B cell (primary cell): Measurements from ENCODE around the gene REELD1. TPM values are rescaled to one million over a fixed set of nuclear protein-coding genes. Genes with fewer than 3 reads are reported as not detected.
A peak's percentile ranks its signal among the peaks of the same experiment; 100 is the strongest.

ENCODE experiments used
- ATAC-seq: fragments of 200-7000 bp; cut with Tn5 transposase; one replicate; pipeline ENCODE4 v1.10.0; 2021; ENCODE audit warnings: low read depth, mild to moderate bottlenecking, moderate number of reproducible peaks, moderate library complexity
- CTCF ChIA-PET: fragments of 350-600 bp; sonication (Branson Sonifier 250); formaldehyde crosslinking; loops from one replicate; lab custom pipeline; 2021; ENCODE audit warnings: antibody characterized with exemption, inconsistent platforms; lab: Charles Lee
- POLR2A ChIA-PET: fragments of 350-600 bp; sonication (Branson Sonifier 250); formaldehyde crosslinking; loops from one replicate; lab custom pipeline; 2021; ENCODE audit warnings: antibody characterized with exemption; lab: Charles Lee
- DNase-seq: peaks from one replicate; pipeline ENCODE4 v3.0.0; 2013
- H2AFZ ChIP-seq: 2 replicates; pipeline ENCODE4 v1.6.1; 2012; ENCODE audit warnings: mild to moderate bottlenecking, low read depth, low read length; ENCODE audit not compliant: insufficient read depth, poor library complexity, severe bottlenecking
- H3K27ac ChIP-seq, 2 donors: 1 replicate in 1 of 2; 2 replicates in 1 of 2; pipeline ENCODE4 v1.5.1; 2012 to 2013; ENCODE audit warnings: low read length in 2 of 2, mild to moderate bottlenecking in 2 of 2, moderate library complexity in 1 of 2
- H3K27me3 ChIP-seq, 4 experiments: fragments of 200-600 bp in 1 of 4; sonication (generic) in 1 of 4; replicated peaks in 1 of 4; 1 replicate in 2 of 4; 2 replicates in 2 of 4; pipeline versions ENCODE4 v1.6.1 to v1.7.0; 2013 to 2016; ENCODE audit warnings: low read length in 3 of 4, mild to moderate bottlenecking in 2 of 4, mixed read lengths in 1 of 4, moderate library complexity in 1 of 4; ENCODE audit not compliant: insufficient read depth in 4 of 4, control insufficient read depth in 3 of 4; ENCODE audit errors: control extremely low read depth in 1 of 4
- H3K36me3 ChIP-seq, 2 experiments: replicated peaks in 1 of 2; 1 replicate in 1 of 2; 2 replicates in 1 of 2; pipeline versions ENCODE4 v1.6.1 to v1.7.1; 2013; ENCODE audit warnings: low read length in 1 of 2; ENCODE audit not compliant: insufficient read depth in 2 of 2, control insufficient read depth in 1 of 2; ENCODE audit errors: control extremely low read depth in 1 of 2, extremely low read depth in 1 of 2
- H3K4me1 ChIP-seq, 2 donors: fragments of 200-600 bp in 1 of 2; sonication (generic) in 1 of 2; 1 replicate in 1 of 2; 2 replicates in 1 of 2; pipeline versions ENCODE4 v1.5.1 to v1.6.1; 2013 to 2017; ENCODE audit warnings: low read length in 2 of 2; ENCODE audit not compliant: control insufficient read depth in 2 of 2, insufficient read depth in 2 of 2
- H3K4me2 ChIP-seq: replicated peaks from 2 replicates; pipeline ENCODE3; 2012; ENCODE audit warnings: mild to moderate bottlenecking, low read depth, low read length; ENCODE audit not compliant: poor library complexity, severe bottlenecking
- H3K4me3 ChIP-seq, 5 experiments: fragments of 200-600 bp in 1 of 5; sonication (generic) in 1 of 5; 1 replicate in 3 of 5; 2 replicates in 2 of 5; pipeline versions ENCODE4 v1.5.1 to v1.7.0; 2011 to 2016; ENCODE audit warnings: low read length in 4 of 5, mild to moderate bottlenecking in 4 of 5, low read depth in 2 of 5, control low read depth in 1 of 5, moderate library complexity in 1 of 5; ENCODE audit not compliant: insufficient read depth in 1 of 5; ENCODE audit errors: control extremely low read depth in 1 of 5, extremely low read depth in 1 of 5
- H3K79me2 ChIP-seq: fragments of 200-600 bp; sonication (generic); one replicate; pipeline ENCODE4 v1.6.0; 2016; ENCODE audit warnings: low read length; ENCODE audit not compliant: control insufficient read depth, insufficient read depth
- H3K9ac ChIP-seq: fragments of 200-600 bp; sonication (generic); 2 replicates; pipeline ENCODE4 v1.6.1; 2017; ENCODE audit warnings: mild to moderate bottlenecking, low read length, moderate library complexity
- H3K9me3 ChIP-seq, 3 donors: one replicate each; pipeline versions ENCODE4 v1.6.1 to v1.7.1; 2013; ENCODE audit warnings: low read length in 2 of 3; ENCODE audit not compliant: control insufficient read depth in 2 of 3, insufficient read depth in 1 of 3; ENCODE audit errors: control extremely low read depth in 1 of 3
- H4K20me1 ChIP-seq: 2 replicates; pipeline ENCODE4 v1.6.0; 2012; ENCODE audit warnings: mild to moderate bottlenecking, low read length; ENCODE audit not compliant: insufficient read depth, control insufficient read depth, poor library complexity, severe bottlenecking
- H3K27ac Mint-ChIP-seq: one replicate; pipeline ENCODE4 v1.8.0; 2021; ENCODE audit warnings: mixed read lengths
- H3K27me3 Mint-ChIP-seq: one replicate; pipeline ENCODE4 v1.8.0; 2021; ENCODE audit warnings: mixed read lengths
- H3K4me1 Mint-ChIP-seq: one replicate; pipeline ENCODE4 v1.8.0; 2021; ENCODE audit warnings: mixed read lengths
- H3K4me3 Mint-ChIP-seq: one replicate; pipeline ENCODE4 v1.8.0; 2021; ENCODE audit warnings: mixed read lengths
- H3K9me3 Mint-ChIP-seq: one replicate; pipeline ENCODE4 v1.8.0; 2022; ENCODE audit warnings: mixed read lengths; ENCODE audit not compliant: insufficient read depth
- EZH2 ChIP-seq: IDR thresholded peaks from 2 replicates; pipeline ENCODE4 v1.6.1; 2012; ENCODE audit warnings: borderline replicate concordance, low read depth, mild to moderate bottlenecking, moderate library complexity, low read length; ENCODE audit not compliant: insufficient read depth, poor library complexity, severe bottlenecking
- WGBS: methylation state at CpG from one replicate; pipeline ENCODE4 v1.1.5; 2013; ENCODE audit warnings: missing lambda C conversion rate; ENCODE audit not compliant: insufficient coverage; 5-methylcytosine and 5-hydroxymethylcytosine counted together
- intact Hi-C: fragments of 100-400 bp; cut with micrococcal nuclease; formaldehyde crosslinking; loops from one replicate; pipeline ENCODE4 v1.10.0; 2022
- polyA plus RNA-seq: library from polyadenylated mRNA; depleted of rRNA; stranded (reverse); fragments of >200 nt; gene quantifications from 2 replicates; pipeline ENCODE4 v1.2.3, GENCODE V29; 2012
- total RNA-seq, 2 donors: library from RNA; stranded (reverse); fragments of 120-200 nt in 1 of 2; gene quantifications; 1 replicate in 1 of 2; 2 replicates in 1 of 2; pipeline versions ENCODE4 v1.2.3 to v1.2.4, GENCODE V29; 2013 to 2022
- TF ChIP-seq, protein P1 (sequence below): fragments of 200-600 bp; IDR thresholded peaks from one replicate; pipeline ENCODE4 v1.8.0; 2022; ENCODE audit warnings: antibody characterized with exemption, mild to moderate bottlenecking

The REELD1 gene
- total and polyA plus RNA-seq, 2 donors (not counting 1 experiment from before 2014, with no cell fraction given), result 2.6 to 7.8 TPM

DNA sequence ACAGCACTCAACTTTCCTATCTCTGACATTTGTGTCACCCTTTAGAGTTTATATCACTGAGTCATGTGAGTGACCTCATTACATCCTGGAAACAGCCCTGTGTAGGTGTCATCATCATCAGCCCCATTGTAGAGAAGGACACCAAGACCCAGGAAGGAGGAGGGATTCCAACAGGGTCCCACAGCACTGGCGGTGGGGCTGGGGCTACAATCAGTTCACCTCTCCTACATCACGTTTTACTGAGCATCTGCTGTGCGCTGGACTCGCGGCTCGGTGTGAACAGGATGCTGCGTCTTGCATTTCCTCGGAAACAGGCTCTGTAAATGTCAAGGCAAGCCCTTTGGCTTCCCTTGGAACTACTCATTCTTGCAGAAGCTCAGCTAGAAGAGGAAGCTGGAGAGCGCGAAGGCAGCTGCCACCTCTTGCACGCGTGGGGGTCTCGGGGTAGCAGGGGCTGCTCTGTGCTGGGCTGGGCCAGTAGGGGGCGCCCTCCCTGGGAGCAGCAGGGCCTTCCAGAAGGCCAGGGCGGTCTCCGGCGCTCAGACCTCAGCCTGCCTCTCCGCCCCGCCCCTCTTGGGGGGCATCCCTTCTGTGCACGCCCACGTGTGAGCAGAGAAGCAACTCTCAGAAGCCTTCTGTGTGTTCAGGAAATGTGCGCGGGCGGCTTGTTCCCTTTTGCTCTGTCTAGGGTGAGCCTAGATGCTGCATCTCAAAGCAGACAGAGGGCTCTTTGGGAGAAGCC is 29.0 kb downstream of the REELD1 start:
- Histone ChIP-seq H4K20me1 (no peaks in the 10 kb centered on the region), H2AFZ (peak overlapping the region; percentile 46), H3K4me3 (no peak overlapping the region), H3K9ac (peak overlapping the region; percentile 32), H3K36me3 (no peaks in the 10 kb centered on the region), H3K4me2 (peak overlapping the region; percentile 53), H3K4me1 (peaks cover 9 to 12% of the 10 kb centered on the region in 2 donors), H3K9me3 (no peaks in the 10 kb centered on the region), H3K27me3 (peaks cover 0 to 3% (median 0%) of the 10 kb centered on the region in 4 experiments), H3K79me2 (no peaks in the 10 kb centered on the region), H3K27ac (no peak overlapping the region)
- intact Hi-C loops, result loop anchor here (1.0 to 2.0 kb wide), 2 partner anchors 287 to 673 kb away; no protein-coding TSS in a partner anchor
- TF ChIP-seq, protein P1, sequence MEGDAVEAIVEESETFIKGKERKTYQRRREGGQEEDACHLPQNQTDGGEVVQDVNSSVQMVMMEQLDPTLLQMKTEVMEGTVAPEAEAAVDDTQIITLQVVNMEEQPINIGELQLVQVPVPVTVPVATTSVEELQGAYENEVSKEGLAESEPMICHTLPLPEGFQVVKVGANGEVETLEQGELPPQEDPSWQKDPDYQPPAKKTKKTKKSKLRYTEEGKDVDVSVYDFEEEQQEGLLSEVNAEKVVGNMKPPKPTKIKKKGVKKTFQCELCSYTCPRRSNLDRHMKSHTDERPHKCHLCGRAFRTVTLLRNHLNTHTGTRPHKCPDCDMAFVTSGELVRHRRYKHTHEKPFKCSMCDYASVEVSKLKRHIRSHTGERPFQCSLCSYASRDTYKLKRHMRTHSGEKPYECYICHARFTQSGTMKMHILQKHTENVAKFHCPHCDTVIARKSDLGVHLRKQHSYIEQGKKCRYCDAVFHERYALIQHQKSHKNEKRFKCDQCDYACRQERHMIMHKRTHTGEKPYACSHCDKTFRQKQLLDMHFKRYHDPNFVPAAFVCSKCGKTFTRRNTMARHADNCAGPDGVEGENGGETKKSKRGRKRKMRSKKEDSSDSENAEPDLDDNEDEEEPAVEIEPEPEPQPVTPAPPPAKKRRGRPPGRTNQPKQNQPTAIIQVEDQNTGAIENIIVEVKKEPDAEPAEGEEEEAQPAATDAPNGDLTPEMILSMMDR, result peak; percentile 55
- no peak for TF ChIP-seq EZH2
- 36% methylated on average over 23 of the region's 24 CpGs for WGBS
- H3K4me1 Mint-ChIP-seq, result peaks cover 18% of the 10 kb centered on the region
- POLR2A ChIA-PET, result no interaction called here
- ATAC-seq, result peak; percentile 65
- H3K4me3 Mint-ChIP-seq, result peak overlapping the region; percentile 20
- peak; percentile 44 for DNase-seq
- H3K27ac Mint-ChIP-seq, result no peak overlapping the region
- H3K9me3 Mint-ChIP-seq, result no peaks in the 10 kb centered on the region
- peaks cover 2% of the 10 kb centered on the region for H3K27me3 Mint-ChIP-seq
- CTCF ChIA-PET, result interaction anchor here (1.4 kb wide), 1 partner anchor 851 kb away, joined by 4 read pairs; no protein-coding TSS in a partner anchor

DNA sequence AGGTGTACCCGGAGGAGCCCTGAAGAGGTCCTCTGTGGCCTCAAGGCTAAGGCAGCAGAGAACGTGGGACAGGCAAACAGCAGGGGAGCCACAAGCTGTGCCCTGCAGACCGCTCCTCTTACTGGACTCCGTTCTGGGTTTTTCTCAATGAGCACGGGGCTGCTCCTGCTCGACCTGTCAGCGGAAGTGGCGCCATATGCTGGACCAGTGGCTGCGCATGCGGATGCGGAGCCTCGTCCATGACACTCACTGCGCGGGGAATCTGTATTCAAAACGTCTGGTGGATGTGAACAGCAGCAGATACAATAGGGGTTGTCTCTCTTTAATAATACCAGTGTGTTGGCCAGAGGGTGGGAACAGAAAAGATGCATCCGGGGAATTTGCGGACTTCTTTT is 29.5 kb downstream of the REELD1 start:
- peak overlapping the region; percentile 46 for H2AFZ ChIP-seq
- no peak overlapping the region for H3K27ac Mint-ChIP-seq
- H3K9me3 Mint-ChIP-seq, result no peaks in the 10 kb centered on the region
- TF ChIP-seq, protein P1, result no peak
- no peak for TF ChIP-seq EZH2
- peak overlapping the region; percentile 32 for H3K9ac ChIP-seq
- peaks cover 0 to 3% (median 0%) of the 10 kb centered on the region in 4 experiments for H3K27me3 ChIP-seq
- peaks cover 9 to 12% of the 10 kb centered on the region in 2 donors for H3K4me1 ChIP-seq
- H3K4me3 ChIP-seq, result no peak overlapping the region
- ChIA-PET CTCF (interaction anchor here (0.9 to 1.4 kb wide), 4 partner anchors 31 to 851 kb away, joined by 3 to 5 read pairs (median 4); no protein-coding TSS in a partner anchor), POLR2A (no interaction called here)
- no peaks in the 10 kb centered on the region for H4K20me1 ChIP-seq
- H3K36me3 ChIP-seq, result no peaks in the 10 kb centered on the region
- no peak for ATAC-seq
- H3K27ac ChIP-seq, result no peak overlapping the region
- H3K4me3 Mint-ChIP-seq, result peak overlapping the region; percentile 20
- H3K27me3 Mint-ChIP-seq, result peaks cover 2% of the 10 kb centered on the region
- no peak for DNase-seq
- peaks cover 18% of the 10 kb centered on the region for H3K4me1 Mint-ChIP-seq
- intact Hi-C loops, result loop anchor here (1.0 to 2.0 kb wide), 2 partner anchors 288 to 673 kb away; no protein-coding TSS in a partner anchor
- H3K79me2 ChIP-seq, result no peaks in the 10 kb centered on the region
- WGBS, result 83% methylated on average over 17 of the region's 17 CpGs
- peak overlapping the region; percentile 53 for H3K4me2 ChIP-seq
- no peaks in the 10 kb centered on the region for H3K9me3 ChIP-seq
